SIG-M5 treated with dmso at 0.1 percent for 504 hours (cell line): Measurements from ENCODE around the gene CGB1.
A peak's percentile ranks its signal among the peaks of the same experiment; 100 is the strongest.
"Not testable (repeated sequence)": the region's sequence is repeated elsewhere in the genome, so short reads cannot be mapped to it uniquely, and the experiment has no call there.

Experiments
- DNase-seq: peaks from one replicate; lab custom pipeline; 2025; ENCODE audit not compliant: unreplicated experiment; lab: John Stamatoyannopoulos, UW

The CGB1 gene

DNA sequence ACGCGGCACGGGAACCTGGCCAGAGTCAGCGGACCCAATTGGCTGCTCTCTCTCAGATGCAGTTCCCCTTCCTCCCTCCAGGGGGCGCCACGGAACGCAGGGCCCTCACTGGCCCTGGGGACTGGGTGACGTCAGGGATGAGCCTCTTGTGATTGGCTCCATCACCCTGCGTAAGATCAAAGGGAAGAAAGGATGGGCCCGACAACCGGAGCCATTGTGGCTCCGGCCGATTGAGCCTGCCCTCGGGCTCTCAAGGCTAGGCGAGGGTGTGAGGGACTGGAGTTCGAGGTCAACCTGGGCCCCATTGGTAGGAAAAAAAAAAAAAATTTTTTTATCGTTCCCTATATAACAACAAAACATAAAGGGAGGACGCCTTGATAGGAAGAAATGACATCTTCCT lies at the start of gene CGB1:
CGB1 (minus strand) TSS at position 81 of the 400 bp plus-strand sequence. CDS start 184 bp downstream, outside the sequence.
- DNase-seq, result not testable (repeated sequence)

DNA sequence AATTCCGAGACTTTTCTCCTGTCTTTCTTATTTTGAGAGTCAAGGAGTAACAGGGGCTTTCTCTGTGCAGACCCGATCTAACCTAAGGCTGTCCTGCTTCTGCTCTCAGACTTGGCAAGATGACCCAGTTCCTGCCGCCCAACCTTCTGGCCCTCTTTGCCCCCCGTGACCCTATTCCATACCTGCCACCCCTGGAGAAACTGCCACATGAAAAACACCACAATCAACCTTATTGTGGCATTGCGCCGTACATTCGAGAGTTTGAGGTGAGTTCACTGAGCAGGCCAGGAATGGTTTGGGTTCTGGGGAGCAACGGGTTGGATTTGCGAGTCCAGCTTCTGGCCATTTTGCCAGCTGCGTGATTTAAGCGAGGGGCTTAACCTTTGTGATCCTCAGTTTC lies 49.6 kb upstream of the CGB1 start:
- no peak for DNase-seq

DNA sequence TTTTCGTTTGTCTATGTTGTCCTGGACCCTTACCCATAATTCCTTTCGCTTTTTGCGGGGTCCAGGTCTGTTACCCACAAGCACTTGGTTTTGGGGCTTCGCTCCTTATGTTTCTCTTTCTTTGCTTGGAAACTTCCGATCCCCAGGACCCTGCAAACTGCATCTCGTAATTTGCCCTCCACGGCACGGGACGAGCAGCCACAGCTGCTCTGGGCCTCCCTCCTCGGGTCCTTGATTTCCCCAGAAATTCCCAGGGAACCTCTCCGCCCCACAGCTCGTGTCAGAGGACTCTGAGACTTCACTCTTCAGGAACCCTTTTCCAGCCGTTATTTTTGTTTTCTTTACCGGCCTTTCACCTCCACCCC lies 49.2 kb upstream of the CGB1 start:
- DNase-seq, result no peak

DNA sequence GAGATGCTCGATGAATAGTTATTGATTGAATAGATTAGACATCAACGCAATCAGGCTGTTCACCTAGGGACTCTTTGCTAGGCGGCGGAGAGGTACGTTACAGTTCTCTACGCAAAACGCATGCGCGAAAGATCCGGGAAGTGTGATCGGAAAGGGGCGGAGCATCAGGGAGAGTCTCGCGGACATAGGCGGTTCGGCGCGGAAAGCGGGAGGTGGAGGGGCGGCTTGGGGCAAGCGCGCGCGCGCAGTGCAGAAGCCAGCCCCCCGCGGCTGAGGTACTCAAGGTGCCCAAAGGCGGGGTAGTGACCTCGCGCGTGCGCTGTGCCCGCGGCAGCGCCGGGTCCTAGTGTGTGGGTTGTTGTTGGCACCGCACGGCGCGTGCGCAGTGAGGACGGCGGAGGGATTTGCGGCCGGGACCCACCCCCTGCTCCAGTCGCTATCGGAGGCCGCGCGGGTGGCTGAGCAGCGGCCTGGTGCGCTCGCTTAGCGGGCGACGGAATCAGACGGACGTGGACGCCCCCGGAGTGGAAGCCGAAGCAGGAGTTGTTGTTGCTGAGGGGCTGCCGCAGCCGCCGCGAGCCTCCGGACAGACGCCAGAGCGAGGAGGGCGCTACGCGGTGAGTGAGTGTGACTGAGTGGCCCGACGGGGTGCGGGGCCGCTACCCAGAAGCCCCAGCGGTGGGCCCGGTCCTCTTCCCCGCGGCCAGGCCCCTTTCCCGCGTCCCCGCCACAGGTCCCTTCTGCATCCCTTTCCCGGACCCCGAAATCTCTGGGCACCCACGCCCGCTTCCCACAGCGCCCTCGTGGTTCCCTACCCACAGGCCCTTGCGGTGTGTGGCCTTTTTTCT lies 48.5 kb upstream of the CGB1 start, which contains the start of gene SNRNP70:
SNRNP70 (plus strand) TSS at position 432 of the 848 bp plus-strand sequence. CDS start 964 bp downstream, outside the sequence.
- DNase-seq, result peak; percentile 98

DNA sequence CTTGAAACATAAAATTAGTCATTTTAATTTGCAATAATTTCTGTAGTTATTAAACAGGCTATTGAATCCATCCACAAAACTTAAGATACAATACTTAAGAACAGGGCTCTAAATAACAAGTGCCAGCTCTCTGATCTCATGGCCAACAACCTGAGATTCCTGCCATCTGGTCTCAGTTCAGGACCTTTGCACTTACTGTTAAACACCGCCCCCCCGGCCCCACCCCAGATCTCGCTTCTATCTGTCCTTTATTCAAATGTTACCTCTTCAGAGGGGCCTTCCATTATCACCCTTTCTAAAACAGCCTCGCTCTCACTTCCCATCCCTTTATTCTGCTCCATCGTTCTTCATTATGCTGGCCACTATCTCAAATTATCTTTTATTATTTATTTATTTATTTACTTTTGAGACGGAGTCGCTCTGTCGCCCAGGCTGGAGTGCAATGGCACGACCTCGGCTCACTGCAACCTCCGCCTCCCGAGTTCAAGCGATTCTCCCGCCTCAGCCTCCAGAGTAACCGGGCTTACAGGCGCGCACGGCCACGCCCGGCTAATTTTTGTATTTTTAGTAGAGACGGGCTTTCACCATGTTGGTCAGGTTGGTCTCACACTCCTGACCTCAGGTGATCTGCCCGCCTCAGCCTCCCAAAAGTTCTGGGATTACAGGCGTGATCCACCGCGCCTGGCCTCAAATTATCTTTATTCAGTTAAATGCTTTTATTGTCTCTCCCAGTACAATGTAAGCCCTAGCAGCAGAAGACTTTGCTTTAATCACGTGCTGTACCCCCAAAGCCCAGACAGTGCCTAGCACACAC lies 47.7 kb upstream of the CGB1 start:
- DNase-seq, result no peak

DNA sequence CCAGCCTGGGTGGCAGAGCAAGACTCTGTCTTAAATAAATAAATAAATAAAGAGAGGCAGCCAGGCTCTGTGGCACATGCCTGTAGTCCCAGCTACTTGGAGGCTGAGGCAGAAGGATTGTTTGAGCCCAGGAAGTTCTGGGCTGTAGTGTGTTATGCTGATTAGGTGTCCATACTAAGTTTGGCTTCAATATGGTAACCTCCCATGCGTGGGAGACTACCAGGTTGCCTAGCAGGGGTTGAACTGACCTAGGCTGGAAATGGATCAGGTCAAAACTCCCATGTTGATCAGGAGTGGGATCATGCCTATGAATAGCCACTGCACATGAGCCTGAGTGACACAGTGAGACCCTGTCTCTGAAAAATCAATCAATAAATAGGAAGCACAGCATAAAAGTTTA lies 44.6 kb upstream of the CGB1 start:
- no peak for DNase-seq

DNA sequence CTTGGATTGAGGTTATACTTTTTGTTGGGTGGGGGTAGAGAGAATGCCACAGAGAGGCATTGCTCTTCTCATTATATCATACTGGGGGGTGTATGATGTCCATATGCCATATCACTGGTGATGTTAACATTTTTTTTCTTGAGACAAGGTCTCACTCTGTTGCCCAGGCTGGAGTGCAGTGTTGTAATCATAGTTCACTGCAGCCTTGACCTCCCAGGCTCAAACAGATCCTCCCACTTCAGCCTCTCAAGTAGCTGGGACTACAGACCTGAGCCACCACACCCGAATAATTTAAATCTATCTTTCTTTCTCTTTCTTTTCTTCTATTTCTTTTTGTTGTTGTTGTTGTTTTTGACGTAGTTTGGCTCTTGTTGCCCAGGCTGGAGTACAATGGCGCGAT lies 43.7 kb upstream of the CGB1 start:
- DNase-seq, result no peak

DNA sequence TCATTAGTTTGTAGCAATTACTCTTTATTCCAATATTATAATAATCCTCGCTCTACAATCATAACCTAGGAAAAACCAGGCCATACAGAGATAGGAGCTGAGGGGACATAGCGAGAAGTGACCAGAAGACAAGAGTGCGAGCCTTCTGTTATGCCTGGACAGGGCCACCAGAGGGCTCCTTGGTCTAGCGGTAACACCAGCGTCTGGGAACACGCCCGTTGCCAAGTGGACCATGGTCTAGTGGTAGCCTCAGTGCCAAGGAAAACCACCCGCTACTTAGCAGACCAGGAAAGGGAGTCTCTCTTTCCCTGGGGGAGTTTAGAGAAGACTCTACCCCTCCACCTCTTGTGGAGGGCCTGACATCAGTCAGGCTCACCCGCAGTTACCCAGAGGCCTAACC lies 38.2 kb upstream of the CGB1 start:
- not testable (repeated sequence) for DNase-seq

DNA sequence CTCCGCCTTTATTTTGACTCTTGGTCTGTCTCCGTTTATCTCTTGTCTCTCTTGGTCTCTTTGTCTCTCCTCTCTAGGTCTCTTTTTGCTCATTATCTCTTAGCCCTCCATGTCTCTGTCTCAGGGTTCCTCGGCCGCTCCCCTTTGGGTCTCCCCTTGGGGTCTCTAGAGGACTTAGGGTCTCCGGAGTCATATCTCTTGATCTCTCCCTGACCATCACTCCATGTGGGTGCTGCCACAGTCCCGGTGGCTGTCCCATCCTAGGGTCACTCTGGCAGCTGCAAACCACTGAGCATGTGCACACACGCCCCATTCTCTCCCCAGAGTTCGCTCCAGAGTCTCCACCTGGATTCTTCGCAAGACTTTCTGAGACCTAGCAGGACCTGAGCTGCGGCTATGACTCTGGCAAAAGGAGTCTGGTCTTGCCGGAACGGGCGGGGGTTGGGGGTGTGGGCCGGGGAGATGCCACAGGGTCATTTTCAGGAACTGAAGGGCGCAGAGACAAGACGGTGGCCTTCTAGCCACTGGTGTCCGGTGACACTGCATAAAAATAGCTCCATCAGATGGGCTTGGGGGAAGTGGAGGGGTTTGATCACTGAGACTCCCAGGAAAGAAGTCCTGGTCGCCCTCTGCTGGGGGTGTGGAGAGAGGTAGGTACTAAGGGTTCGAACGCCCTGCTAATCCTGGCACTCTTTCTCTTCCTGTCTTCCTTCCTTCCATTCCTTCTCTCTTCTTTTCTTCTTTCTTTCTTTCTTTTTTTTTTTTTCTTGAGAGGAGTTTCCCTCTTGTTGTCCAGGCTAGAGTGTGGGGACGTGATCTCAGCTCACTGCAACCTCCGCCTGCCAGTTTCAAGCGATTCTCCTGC lies 37.1 kb upstream of the CGB1 start:
- DNase-seq, result no peak

DNA sequence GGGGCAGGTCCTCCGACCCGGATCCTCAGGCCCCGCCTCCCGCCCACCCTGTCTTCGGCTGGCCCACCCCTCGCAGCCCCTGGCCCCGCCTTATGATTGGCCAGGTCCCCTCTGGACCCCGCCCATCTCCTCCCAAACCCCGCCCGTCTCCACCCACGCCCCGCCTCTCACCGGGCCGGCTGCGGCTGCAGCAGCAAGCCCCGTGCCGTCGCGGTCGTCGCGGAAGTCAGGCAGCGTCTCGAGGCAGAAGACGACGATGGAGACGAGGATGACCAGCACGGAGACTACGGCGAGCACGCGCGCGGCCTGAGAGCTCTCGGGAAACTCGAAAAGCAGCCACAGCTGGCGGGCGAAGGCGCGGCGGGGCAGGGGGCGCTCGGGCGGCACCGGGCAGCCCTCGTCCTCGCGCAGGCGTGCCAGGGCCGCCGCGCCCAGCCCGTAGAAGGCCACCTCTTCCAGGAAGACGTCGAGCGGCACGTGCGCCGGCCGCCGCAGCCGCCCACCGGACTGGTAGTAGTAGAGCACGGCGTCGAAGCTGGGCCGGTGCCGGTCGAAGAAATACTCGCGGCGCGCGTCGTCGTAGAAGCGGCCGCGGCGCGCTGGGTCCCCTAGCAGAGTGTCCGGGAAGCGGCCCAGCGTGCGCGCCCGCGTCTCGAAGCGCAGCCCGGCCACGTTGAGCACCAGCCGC lies 35.3 kb upstream of the CGB1 start:
- DNase-seq, result no peak

DNA sequence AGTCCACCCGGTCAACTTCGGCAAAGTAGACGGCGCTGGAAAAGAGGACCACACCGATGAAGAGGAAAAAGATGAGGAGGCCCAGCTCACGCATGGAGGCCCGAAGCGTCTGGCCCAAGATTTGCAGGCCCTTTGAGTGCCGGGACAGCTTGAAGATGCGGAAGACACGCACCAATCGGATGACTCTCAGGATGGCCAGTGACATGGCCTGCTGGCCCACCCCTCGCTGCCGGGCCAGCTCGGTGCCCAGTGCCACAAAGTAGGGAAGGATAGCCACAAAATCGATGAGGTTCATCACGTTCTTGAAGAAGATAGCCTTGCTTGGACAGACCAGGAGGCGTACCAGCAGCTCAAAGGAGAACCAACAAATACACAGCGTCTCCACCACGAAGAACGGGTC lies 33.7 kb upstream of the CGB1 start:
- DNase-seq, result no peak

DNA sequence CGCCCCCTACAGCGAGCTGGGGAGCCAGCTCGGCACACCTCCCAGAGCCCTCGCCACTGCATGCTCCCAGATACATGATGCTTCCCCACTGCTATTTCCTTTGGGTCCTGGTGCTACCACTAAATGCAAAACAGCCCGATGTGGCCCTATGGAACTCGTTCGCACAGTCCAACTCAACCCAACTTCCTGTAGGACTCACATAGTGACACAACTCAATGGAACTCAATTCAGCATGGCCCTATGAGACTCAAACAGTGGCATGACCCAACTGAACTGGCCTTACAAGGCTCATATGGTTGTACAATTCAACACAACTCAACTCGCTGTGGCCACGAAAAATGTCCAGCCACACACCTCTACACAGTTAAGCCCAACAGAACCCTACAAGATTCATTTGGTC lies 32.3 kb upstream of the CGB1 start:
- DNase-seq, result no peak

DNA sequence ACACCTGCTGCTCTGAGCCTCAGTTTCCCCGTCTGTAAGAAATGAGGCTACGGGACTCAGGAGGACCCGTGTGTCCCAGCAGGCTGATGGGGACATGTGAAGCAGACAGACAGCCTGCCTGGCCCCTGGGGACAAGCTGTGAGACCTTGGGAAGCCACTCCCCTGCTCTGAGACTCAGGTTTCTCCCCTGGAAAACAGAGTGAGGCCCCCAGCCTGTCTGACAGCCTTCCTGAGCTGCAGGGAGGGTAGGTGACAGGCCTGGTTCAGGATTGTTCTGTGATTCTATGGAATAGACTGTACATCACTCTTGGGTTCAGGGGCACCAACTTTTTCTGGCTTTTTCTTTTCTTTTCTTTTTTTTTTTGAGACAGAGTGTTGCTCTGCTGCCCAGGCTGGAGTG lies 30.9 kb upstream of the CGB1 start:
- DNase-seq, result no peak

DNA sequence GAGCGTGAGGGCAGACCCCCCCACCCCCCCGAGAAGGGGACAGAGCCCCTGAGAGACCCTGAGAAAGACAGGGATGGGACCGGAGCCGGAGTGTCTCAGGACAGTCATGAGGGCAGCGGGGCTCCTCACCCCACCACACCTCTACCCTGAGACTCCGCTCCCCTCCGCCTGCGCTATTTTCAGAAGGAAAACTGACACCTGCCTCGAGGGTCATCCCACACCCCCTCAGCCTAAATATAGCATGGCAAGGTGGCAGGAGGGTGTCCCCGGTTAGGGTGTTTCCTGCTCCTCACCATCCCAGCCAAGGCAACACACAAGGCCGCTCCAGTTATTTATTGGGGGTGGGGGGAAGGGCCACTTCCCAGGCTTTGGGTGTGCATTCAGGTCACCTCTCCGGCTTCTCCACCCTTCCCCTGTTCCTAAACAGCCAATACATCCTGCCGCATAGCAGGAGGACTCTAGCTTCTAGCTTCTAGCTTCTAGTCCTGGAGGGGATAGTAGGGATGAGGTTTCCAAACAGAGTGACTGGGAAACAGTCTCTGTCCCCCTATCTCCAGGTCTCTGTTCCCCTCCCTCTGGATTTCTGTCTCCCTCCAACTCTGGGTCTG lies 29.3 kb upstream of the CGB1 start:
- DNase-seq, result no peak

DNA sequence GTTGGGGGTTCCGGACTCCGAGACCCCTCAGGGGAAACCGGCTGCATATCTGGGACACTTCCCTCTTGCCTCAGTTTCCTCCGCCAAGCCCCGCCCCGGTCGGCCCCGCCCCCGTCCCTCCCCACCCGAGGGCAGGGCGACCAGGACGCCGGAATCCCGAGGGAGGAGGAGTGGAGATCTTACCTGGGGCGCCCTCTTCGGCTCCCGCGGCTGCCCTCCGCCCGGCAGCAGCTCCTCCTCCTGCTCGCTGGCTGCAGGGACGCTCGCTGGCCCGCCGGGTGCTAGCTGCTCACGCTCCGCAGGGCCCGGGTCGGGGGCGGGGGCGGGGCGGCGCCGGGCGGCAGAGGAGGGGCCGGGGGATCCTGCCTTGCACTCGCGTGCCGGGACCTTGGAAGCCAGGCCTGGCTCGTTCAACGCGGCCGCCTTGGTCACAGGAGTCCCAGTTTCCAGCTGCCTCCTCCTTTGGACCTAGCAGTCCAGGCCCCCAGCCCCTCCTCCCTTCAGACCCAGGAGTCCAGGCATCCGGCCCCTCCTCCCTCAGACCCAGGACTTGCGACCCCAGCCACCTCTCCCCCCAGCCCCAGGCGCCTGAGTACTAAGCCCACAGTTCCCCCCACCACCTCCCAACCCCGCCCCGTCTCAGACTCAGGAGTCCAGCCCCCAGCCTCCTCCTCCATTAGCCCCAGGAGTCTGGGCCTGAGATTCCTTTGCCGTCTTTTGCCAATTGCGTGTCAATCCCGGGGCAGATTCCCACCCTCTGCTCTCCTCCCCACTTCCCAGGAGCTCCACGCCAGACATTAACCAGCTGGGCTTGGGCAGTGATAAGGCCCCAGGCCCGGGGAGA lies 28.3 kb upstream of the CGB1 start, which contains the start of gene NTF4:
NTF4 (minus strand) TSS at position 51 of the 844 bp plus-strand sequence. CDS start 2,821 bp downstream, outside the sequence.
- no peak for DNase-seq

DNA sequence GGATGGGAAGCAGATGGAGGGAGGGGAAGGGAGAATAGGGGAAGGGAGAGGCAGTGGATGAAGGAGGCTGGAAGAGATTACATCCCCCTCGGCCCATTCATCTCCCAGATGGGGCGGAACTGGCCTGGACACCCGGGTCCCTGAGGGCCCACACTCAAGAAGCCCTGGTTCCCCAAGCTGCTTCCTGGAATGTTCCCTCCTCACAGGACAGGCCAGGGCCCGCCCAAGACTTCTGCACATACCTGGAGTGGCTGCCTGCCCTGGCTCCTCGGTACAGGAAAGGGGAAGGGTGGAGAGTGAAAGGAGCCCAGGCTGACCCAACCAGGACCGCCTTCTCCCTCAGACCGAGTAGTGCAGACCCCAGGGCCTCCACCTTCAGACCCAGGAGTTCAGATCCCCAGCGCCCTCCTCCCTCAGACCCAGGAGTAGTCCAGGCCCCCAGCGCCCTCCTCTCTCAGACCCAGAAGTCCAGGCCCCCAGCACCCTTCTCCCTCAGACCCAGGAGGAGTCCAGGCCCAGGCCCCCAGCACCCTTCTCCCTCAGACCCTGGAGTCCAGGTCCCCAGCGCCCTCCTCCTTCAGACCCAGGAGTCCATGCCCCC lies 27.4 kb upstream of the CGB1 start:
- no peak for DNase-seq

DNA sequence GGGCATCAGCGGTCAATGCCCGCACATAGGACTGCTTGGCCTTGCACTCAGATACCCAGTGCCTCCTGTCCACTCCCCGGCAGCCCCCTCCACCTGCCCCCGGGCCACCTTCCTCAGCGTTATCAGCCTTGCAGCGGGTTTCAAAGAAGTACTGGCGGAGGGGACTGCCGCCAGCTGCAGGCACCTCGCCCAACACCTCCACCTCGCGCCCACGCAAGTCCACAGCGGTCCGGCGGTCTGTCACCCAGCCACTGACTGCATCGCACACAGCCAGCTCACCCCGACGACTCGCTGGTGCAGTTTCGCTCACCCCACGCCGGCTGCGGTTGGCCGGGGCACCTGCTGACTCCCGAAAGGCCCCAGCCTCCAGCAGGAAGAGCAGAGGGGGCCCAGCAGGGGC lies 24.8 kb upstream of the CGB1 start:
- DNase-seq, result no peak

DNA sequence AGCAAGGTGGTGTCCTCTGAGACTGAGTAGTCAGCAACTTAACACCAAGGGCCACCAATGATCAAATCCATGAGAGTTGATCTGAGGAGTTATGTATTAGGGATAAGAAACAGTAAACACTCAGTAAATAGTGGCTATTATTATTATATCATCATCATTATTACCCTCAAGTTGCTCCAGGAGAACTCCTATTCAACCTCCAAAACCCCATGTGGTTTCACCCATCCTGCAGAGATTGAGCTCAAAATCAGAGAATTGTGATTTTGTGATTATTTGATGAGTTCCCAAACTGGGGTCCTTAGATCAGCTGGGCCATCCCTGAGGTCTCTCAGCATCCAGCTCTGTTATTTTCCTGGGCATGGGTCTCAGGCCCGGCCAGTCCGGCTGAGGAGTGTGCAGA lies 24.3 kb upstream of the CGB1 start:
- no peak for DNase-seq

DNA sequence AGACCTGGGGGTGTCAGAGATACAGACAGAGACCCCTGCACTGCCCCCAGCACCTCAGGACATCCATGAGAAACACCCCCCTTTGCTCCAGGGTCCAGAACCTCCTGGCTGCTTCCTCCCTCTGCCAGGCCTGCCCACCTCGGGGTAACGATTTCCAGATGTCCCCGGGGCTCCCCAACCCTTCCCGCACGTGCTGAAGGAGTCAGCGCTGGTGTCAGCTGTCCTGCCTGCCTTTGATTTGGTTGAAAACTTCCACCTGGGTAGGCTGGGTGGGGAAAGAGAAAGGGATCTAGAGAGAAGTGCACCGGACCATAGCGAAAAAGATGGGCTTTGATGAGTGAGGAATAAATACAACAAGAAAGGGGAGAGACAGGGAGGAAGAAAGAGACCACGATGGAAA lies 22.4 kb upstream of the CGB1 start:
- DNase-seq, result no peak
